ENCODE results near the gene NSMCE1.

NSMCE1 gene

DNA sequence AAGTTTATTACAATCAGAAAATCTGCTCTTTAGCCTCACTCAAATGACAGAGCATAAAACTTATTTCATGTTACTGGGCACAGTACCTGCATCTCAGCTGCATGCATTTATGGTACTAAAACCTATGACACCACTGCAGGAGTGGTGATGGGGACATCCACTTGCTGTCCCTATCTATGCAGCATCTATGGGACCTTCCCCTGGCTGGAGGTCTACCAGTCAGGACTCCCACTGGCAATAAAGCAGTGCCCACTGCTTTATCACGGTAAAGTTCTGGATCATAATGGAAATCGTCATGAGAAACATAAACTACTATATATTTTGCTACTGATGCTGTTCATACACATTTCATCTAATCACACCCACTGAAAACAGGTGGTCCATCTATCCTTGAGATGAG, 26.2 kb downstream of the NSMCE1 start:
- no peak for DNase-seq

DNA sequence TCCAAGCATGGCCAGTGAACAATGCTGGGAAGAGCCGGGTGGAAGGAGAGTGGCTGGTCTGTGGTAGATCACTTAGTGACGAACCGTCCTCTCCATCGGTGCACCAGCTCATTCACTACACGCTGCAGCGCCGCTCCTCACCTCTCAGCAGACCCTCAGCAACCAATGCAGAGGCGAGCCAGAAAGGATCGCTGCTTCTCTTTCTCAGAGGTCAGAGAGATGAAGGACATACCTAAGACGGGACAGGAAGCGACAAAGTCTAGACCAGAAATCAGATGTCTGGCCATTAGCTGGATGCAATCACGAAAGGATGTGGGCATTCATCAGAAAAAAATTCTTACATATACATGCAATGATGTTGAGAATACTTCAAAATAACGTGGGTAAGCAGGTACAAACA, 26.9 kb downstream of the NSMCE1 start:
- no peak for DNase-seq

DNA sequence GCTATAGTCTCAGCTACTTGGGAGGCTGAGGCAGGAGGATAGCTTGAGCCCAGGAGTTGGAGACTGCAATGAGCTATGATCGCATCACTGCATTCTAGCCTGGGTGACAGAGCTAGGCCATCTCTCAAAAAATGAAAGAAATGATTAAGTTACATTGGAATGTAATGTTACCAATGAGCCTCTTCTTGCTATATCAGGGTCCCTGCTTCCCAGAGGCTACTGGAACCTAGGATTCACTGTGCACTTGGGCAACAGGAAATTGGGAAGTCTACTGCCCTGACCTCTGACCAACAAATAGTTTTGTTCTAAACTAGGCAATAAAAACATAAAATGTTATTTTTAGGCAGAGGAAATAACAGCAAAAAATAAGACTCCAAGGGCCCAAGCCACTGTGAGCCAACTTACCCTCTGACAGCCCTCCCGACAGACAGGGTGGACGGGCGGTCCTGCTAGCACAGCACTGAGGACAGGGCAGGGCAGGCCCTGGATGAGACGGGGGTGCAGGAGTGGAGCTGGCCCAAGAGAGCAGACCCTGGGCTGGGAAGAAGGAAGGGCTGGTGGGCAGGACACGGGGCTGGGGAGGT, 27.5 kb downstream of the NSMCE1 start:
- no peak for DNase-seq

DNA sequence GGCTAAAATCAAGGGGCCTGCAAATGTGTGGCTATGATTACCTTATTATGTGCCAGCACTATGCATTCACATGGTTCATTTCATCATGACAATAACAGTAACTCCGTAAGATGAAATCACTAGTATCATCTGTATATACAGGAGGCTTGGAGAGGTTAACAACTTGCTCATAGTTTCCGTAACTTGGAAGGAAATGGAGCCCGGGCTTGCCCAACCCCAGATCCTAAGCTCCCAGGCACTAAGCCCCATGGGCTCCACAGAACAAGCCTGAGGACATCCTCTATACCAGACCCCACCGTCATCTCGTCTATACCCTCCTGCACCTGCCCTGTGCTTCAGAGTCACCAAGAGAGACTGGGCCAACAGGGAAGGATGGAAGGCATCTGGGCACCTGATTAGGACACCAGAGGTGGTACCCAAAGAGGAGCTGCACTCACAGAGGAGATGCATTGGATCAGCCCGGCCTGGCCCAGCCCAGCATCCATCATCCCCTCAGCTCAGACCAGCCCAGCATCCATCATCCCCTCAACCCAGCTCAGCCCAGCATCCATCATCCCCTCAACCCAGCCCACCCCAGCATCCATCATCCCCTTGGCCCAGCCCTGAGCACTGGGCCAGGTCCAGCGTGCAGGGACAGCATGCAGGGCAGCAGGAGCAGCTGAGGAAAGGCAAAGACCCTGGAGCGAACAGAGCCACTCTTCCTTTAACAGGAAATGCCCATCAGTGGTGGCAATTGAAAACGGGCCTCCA, 28.5 kb downstream of the NSMCE1 start:
- DNase-seq: no peak

DNA sequence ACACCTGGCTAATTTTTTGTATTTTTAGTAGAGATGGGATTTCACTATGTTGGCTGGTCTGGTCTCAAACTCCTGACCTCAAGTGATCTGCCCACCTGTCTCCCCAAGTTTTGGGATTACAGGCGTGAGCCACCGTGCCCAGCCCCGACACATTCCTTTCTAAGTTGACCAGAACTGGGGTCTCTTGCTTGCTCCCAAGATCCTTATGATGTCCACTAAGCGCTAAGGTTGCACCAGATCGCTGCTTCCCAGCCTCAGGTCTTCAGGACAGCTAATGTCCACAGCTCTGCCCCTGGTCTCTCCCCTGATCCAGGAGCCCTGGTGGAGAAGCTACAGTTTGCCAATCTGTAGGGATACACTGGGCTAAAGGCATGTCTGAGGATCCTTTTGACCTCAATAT, 29.5 kb downstream of the NSMCE1 start:
- no peak for DNase-seq

DNA sequence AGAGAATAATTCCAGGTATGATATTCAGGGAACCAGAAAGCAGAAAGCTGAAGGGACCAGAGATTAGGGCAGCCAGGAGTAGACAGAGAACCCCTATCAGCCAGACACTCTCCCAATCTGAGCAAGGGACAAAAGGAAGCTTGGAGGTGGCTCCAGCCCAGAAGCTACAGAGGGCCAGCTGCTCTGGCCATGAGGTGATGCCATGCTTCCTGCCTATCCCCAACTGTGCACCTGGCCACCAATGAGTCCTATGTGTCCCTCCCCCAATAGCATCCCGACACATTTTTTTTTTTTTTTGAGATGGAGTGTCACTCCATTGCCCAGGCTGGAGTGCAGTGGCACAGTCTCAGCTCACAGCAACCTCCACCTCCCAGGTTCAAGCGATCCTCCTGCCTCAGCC, 30.0 kb downstream of the NSMCE1 start:
- no peak for DNase-seq

DNA sequence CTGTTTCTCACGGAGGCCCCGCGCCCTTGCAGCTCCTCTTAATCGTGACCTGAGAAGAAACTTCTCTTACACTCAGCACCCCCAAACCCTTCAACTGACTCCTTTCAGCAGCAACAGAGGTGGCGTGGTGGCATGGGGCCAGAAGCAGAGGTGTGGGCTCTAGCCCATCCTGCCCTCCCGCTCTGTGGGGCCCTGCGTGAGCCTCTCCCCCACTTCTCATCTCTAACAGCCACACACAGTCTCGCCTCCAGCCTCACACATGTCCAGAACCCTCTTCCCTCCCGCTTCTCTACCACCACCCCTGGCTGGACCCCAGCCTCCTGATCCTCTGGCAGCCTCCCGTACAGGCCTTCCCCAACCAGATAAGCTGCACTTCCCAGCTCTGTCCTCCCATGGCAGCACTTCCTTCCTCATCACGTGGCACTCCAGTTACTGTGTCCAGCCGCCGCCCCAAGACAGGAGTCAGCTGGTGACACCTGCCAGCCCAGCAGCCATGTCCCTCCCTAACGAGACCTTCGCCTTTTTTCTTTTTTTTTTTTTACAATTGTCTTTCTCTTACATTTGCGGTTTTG, 30.5 kb downstream of the NSMCE1 start:
- no peak for DNase-seq

DNA sequence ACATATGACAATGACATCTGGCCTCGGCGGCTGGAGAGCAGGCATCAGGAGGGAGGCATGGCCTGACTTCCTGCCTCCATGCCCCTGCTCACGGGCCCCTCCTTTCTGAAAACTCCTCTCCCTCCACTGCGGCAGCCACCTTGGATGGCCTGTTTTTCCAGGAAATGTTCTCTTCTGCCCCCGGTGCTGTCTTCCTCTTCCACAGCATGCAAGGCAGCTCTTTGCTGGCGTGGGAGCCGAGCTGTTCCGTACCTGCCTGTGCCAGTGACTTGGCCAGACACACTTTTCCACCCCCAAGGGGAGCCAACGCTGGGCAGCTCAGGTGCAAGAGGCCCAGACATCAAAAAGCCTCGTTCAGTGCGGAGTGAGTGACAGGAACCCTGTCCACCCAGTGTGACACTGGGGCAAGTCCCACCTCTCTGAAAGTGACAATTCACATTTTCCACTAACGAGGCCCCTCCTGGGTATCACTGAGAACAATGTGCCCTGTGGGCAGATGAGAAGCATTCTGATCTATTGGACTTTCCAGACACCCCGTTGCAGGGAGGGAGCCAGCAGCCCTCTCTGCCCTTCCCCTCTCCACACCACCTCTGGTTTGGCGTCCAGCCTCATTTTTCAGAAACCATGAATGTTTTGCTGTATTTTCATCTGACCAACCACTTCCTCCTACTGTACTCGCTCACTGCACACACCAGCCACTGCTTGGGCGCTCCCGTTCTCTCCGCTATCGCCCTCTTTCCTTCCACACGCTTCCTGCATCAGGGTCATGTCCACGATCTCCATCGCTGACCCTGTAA, 31.2 kb downstream of the NSMCE1 start:
- no peak for DNase-seq

DNA sequence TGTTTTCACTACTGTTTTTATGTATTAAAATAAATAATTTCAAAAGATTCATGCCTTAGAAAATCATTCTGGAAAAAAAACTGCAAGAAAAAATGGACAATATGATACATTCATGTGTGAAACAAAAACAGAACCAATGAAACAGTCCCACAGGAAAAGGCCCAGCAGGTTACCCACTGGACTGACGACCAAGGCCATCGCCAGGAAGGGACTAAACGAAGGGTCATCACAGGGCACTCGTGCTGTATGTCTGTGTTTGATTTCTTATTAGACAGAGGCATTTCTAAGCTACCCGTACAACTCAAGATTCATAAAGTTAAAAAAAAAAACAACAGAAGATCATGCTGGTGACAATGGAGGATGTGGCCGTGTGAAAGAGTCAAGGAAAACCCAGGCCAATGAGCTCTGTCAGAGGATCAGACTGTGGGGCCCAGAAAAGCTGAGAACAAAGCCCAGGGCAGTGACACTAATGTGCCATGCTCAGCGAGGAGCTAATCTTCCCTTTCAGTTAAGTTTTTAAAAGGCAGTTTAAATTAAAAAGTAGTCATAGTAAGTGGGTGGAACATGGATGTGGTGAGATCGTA, 31.8 kb downstream of the NSMCE1 start:
- no peak for DNase-seq

DNA sequence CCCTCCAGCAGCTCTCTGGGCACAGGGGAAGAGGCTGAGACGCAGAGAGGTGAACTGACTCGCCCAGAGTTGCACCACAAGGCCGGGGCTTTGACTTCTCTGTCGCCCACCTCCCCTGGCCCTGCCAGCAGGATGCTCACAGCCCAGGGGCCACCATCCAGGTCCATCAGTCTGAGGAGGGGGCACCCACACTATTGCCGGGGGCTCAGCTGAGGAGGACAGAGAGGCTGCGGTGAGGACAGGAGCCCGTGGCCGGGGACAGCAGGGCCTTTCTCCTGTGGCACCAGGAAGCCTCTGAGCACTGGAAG, 32.7 kb downstream of the NSMCE1 start:
- no peak for DNase-seq

DNA sequence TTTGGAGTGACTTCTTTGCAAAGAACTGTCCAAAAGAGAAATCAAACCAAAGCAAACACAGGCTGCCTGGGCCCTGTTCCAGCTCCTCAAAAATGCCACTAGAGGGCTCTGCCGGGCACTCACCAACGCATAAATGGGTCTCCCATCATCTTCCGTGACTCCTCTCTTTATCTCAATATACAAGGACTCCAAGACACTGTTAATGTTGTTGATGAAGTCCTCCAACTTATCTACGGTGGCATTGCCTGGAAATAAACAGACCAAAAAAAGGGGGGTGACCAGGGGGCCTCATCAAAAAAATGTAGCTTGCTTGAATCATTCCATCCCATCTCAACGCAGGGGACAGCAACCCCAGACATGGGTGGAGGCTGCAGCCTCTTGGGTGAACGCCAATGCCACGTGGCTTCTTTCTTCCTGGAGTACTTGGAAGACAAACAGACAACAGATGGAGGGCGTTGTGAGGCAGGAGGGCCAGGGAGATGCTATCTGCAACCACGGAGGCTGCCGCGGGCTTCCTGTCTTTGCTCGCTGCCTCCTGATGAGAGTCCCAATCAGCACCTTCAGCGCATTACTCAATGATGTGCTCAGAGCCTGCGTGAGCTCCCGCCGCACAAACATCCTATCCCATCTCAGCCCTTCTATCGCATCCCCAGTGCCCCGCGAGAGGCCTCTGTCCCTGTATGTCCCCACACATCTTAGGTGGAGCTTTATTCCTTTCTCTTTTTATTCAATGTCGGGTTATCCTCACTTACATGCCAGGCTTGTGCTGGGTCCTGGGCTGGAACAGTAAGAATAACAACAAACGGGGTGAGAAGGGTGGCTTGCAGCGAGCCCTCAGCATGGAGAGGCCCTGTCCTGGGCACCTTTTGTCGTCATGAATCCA, 33.3 kb downstream of the NSMCE1 start:
- DNase-seq: peak; percentile 50

DNA sequence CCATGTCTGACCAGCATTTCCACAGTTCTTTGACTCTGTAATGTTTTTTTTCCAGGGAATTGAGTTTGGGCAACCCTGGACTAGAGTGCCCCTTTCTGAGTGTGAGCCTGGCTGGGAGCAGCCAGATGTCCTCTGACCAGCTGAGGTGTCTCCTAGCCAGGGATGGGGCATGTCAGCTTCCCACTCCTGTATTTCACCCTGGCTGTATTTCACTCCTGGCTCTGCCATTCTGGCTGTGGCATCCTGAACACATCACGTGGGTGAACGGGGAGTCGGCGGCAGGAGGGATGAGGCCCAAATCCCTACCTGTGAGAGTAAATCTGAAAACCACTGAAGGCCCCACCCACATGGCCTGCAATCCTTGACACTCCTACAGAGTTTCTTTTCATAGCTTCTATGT, 34.0 kb downstream of the NSMCE1 start:
- DNase-seq: no peak

DNA sequence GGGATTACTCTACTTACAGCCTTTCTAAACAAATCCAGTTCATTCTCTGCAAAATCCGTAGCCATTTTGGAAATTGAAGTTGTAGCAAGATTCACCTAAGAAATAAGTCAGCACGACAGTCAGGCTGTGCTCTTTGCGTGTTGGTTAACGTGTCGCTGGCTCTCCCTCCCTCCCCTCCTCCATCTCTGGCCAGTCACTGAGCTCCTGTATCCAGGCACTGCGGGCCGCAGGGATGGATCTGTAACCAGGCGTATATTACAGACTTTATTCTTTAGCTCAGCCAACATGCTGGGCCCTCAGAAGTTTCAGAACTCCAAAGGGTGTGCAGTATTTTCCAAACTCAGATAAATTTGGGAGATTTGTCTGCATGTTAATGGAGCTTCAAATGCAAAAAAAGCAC, 34.4 kb downstream of the NSMCE1 start:
- DNase-seq: no peak

DNA sequence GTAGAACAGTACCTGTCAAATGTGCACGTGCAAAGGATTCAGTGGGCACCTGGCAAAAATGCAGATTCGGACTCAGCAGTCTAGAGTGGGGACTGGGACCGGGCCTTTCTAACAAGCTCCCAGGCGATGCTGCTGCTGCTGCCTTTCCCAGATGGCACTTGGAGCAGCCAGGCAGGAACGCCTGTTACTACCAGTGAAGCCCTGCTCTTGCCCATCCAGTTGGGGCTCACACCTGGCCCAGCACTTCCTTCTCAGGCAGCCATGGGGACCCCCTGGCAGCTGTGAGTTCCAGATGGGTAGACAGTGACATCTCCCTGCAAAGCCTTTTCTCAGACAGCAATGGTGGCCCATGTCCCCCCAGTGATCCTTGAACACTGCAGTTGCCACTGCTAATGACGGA, 34.8 kb downstream of the NSMCE1 start:
- no peak for DNase-seq

DNA sequence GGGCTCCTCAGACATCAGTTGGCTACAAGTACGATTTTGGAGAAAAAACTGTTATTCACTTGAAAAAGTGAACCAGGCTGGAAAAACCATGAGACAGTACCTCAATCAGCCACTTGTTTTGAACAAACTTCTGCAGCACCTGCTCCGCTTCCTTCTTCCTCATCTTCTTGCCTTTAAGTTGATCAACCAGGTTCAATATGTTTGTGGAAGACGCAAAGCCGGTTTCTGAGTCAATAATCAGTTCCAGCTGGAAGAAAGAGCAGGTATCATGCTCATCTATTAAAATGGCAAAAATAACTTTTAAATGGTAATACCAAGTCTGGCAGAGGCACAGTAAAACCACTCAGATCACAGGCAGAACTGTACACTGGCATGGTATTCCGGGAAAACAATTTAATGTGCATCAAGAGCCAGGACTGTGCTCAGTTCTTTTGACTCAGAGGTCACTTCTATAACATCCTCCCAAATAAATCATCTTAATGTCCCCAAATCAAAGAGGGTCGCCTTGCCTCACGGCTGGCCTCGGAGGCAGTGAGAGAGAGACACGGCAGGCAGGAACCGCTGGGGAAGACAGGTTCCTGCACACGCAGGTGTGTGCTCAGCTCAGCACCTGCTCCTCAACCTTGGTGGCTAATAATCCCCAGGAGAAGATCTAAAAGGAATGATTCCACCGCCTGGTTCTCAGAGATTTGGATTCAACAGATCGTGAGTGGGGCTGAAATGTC, 35.5 kb downstream of the NSMCE1 start:
- DNase-seq: no peak

DNA sequence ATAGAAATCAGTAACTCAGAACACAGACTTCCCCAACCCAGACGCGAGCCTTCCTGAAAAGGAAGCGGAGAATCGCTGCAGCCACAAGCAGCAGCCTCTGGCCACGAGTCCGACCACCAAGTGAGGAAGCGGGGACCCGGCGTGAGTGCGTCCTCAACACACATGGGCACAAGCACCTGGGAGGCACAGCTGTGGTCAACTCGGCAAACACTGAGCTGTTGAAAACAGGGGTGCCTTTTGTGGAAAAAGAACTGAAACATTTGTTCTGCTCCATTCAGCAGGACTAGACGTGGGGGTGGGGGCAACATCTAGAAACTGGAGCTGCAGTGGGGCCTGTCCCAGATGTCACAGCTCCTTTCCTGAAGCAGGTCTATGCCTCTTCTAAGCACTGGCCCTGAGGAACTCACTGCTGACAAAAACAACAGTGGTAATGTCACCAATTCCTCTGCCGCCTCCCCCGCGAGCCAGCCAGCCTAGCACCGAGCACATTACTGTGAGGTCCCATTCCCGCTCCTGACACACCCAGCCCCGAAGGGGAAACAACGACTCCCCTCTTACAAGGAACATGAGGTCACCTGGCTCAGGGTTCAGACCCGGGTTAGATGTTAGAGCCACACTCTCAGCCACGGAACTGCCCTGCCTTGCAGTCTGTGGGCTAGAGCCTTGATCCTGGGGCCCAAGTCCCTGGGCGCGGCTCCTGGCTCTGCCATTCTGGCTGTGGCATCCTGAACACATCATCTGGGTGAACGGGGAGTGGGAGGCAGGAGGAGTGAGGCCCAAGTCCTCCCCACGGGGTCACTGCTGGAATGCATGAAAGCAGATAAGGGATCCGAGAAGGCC, 36.3 kb downstream of the NSMCE1 start:
- no peak for DNase-seq

DNA sequence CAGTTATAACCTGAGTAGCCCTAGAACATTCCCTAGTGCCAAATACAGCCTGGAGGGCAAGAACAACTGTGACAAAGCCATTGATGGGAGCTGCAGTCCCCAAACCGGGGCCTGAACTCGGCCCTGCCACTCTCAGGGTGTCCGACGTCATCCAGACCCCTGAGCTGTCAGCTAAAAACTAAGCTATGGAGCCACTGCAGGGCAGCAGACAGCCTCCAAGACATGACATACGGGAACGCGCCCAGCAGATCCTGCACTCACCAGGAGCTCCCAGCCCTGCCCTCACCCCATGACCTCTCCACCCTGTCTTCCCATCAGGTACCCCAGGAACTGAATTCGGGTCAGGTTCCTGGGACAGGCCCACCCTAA, 36.9 kb downstream of the NSMCE1 start:
- DNase-seq: no peak

DNA sequence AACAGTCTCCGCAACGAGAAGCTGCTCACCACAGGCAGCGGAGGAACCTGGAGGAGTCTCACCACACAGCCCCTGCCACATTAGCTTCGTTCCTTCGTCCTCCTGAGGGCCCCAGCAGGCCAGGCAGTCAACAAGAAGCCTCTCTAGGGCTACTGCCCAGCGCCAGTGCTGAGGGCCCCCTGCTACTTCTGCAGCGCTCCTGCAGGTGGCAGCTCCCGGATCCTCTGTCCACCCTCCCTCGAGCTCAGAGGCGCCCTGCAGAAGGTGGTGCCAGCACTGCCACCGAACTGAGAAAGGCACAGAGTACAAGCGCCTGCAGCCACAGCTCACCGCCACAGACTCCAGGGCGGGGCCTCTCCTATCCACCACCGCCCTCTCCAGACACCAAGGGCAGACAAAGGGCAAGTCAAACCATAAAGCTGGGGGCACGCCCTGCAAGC, 38.0 kb downstream of the NSMCE1 start:
- DNase-seq: no peak

DNA sequence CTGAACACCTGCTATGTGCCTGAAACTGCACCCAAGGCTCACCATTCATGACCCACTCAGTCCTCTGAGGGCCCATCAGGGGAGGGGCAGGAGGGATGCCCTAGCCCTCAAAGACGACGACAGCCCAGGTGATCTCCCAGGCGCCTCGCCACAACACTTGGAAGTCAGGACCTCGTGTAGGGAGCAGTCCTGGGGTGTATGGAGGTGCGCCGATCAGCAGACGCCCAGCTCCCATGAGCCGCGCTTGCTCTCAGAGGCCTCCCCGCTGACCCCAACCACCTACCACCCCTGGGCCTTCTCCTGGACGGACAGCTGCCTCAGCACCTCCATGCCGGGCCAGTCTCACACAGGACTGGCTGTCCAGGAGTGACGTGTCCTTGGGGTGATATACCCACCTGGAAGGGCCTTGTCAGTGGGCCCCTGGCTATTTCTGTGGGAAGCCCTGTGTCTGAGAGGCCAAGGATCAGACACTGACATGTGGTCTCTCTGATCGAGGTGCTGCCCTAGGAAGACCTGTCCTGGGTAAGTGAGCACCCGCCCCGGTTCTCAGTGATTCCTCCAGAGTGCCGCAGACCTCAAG, 38.6 kb downstream of the NSMCE1 start:
- DNase-seq: no peak
